DMS 273 (cell line): ENCODE measurements around the gene CCDC192.
A peak's percentile ranks its signal among the peaks of the same experiment; 100 is the strongest.
"Not testable (repeated sequence)": the region's sequence is repeated elsewhere in the genome, so short reads cannot be mapped to it uniquely, and the experiment has no call there.

Experiments
- DNase-seq: peaks from one replicate; lab custom pipeline; 2025; ENCODE audit not compliant: unreplicated experiment; lab: John Stamatoyannopoulos, UW

CCDC192 gene

GRCh38 chr5:127697894-127698600, 5.1 kb upstream of the CCDC192 start:
- no peak for DNase-seq

GRCh38 chr5:127699416-127699815, 3.8 kb upstream of the CCDC192 start:
- DNase-seq: no peak

GRCh38 chr5:127700237-127700766, 2.9 kb upstream of the CCDC192 start:
- DNase-seq: no peak

DNA sequence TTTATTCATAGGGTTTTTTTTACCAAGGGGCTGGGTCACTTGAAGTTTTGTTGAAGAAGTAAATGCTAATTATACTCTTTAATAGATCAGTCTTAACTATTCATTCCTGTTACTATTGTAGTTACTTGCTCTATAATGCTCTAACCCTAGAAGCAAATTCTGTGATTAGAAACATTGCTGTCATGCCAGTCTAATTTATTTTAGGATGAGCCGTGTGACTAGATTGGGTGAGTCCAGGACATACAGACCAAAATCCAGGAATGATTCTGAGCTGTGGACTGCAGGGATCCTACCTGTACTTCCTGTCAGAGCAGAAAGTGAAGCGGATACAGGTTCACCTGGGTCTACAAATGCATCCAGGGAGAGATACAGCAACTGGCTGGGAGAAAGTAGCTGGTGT, 757 bp upstream of the CCDC192 start:
- DNase-seq: no peak

- DNase-seq: peak; percentile 56
Measured at GRCh38 chr5:127705120-127705892, 2.1 kb downstream of the CCDC192 start.

DNA sequence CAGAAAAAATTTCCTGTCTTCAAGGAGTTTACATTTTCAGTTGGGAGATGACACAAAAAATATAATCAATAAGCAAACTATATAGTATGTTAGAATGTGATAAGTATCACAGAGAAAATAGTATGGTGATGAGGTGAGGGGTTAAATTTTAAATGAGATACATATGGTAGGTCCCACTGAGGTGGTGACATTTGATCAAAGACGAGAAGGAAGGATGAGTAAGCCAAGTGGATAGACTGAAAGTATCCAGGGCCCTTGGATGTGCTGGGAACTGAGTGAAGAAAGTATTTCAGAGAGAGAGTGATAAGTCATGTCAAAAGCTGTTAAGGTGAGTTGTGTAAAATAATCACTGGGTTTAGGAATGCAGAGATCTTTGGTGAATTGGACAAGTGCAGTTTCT, 3.5 kb downstream of the CCDC192 start:
- no peak for DNase-seq

GRCh38 chr5:127707209-127707608, 4.0 kb downstream of the CCDC192 start:
- DNase-seq: no peak

DNA sequence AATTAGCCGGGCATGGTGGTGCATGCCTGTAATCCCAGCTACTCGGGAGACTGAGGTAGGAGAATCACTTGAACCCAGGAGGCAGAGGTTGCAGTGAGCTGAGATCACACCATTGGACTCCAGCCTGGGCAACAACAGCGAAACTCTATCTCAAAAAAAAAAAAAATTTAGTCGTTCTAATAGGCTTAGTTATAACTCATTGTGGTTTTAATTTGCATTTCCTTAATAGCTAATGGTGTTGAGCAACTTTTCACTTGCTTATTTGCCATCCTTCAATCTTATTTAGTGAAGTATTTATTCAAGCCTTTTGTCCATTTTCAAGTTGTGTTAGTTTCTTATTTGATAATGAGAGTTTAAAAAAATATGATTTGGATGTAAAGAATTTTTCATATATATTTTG, 9.9 kb downstream of the CCDC192 start:
- not testable (repeated sequence) for DNase-seq

DNA sequence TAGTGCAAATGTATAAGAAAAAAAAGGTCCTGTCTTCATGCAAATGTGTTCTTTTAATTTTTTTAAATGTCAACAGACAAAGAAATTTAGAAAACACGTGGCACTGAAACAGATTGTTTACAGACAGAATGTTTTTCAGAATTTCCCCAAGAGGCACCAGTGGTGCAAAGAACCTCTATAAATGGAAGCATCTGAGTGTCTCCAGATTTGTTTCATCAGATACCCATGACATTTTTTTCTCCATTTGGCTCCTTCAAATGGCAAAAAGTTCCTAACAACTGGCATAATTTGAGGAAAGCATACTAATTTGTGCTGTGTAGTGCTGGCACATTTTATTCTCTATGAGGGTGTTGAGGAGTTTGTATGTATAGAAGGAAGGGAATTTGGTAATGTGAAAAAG, 15.0 kb downstream of the CCDC192 start:
- DNase-seq: no peak

GRCh38 chr5:127723571-127723970, 20.4 kb downstream of the CCDC192 start:
- no peak for DNase-seq

DNA sequence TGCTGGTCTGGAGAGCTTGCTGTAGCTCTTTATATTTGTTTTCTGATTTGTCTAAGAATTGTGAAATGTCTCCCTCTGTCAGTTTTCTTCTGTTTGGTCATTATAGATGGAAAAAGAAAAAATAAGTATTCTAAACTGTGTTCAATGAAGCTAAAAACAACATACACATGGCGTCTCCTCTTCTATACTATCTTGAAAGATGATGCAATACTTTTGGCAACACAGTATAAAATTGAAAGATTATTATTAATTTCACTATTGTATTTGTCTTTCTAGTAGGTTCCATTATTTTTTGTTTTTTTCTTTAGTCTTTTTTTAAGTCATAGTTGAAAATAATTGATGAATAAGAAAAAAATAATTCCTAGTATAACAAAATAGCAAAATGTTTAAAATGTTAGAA, 22.5 kb downstream of the CCDC192 start:
- DNase-seq: no peak

DNA sequence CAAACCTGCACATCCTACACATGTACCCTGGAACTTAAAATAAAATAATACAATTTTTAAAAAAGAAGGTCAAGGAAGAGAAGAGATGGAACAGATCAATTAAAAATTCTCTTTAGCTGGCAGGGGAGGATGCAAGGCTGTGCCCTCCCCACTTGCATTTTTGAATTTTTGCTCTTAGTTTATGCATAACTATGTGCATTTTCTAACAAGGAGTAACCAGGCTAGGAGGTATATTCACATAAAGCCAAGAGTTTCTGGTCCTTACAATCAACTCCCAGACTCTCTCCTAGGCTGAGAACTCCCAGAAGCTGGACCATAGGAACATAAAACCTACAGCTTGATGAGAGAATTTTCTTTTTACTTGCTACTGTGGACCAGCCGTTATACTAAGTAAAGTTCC, 29.8 kb downstream of the CCDC192 start:
- no peak for DNase-seq

GRCh38 chr5:127739348-127739747, 36.2 kb downstream of the CCDC192 start:
- not testable (repeated sequence) for DNase-seq

- DNase-seq: no peak
Measured at GRCh38 chr5:127739807-127740384, 36.7 kb downstream of the CCDC192 start.

- no peak for DNase-seq
Measured at GRCh38 chr5:127741412-127741811, 38.2 kb downstream of the CCDC192 start.

- DNase-seq: no peak
Measured at GRCh38 chr5:127744241-127744640, 41.0 kb downstream of the CCDC192 start.

DNA sequence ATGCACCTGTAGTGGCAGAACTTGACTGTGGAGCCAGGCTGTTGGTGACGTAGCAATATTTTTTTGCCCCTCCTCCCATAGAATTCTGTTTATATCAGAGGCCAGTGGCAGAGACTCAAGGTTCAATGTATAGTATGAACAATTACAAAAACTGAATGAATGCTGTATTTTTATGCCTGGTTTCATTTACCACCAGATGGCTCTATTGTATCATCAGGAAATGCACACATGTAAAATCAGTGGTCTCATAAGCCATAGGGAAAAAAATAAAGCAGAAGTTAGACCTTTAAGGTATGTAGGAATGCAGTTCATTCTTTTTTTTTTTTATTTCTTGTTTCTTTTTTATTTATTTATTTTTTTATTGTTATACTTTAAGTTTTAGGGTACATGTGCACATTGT, 43.6 kb downstream of the CCDC192 start:
- peak; percentile 45 for DNase-seq

DNA sequence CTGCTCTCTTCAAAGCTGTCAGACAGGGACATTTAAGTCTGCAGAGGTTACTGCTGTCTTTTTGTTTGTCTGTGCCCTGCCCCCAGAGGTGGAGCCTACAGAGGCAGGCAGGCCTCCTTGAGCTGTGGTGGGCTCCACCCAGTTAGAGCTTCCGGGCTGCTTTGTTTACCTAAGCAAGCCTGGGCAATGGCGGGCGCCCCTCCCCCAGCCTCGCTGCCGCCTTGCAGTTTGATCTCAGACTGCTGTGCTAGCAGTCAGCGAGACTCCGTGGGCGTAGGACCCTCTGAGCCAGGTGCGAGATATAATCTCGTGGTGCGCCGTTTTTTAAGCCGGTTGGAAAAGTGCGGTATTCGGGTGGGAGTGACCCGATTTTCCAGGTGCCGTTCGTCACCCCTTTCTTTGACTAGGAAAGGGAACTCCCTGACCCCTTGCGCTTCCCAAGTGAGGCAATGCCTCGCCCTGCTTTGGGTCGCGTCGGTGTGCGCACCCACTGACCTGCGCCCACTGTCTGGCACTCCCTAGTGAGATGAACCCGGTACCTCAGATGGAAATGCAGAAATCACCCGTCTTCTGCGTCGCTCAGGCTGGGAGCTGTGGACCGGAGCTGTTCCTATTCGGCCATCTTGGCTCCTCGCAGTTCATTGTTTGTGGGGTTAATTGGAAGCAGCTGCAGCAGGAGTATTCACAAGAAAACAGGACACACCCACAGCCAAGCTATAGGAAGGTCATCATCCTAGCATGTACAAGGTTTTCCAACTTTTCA, 49.5 kb downstream of the CCDC192 start:
- DNase-seq: not testable (repeated sequence)

GRCh38 chr5:127754259-127754658, 51.1 kb downstream of the CCDC192 start:
- DNase-seq: peak; percentile 58

DNA sequence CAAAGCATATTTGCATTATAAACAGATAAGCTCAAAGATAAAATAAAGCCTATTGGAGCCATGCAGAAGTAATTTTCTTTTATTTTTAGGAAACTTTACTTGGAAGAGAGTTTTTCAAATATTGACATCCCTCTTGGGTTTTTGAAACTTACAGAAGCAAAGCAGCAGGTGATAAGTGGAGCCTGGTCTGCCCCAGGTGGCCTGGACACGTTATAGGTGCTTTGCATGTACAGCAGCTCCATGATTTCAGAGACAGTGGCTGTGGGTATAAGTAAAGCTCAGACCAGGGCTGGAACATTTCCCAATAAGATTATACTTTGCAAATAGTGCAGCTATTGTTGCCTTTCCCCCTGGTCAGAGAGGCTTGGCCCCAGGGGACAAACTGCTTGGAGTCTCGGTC, 51.5 kb downstream of the CCDC192 start:
- peak; percentile 13 for DNase-seq

DNA sequence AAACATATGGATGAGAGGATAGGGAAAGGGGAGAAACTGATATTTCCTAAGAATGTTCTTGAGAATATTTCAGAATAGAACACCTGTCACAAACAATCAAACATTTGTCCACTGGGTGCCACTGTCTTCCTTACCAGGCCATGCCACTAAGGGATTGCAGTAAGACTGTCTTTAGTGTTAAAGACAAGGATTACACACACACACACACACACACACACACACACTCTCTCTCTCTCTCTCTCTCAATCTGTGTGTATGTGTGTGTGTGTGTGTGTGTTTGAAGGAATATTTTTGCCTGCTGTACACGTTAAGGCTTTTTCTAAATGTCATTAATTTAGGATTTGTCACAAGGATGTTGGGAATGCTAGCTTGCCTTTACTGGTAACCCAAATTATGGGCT, 54.4 kb downstream of the CCDC192 start:
- peak; percentile 74 for DNase-seq
